Fibroblast of lung (primary cell): ENCODE results near the gene SAG. TPM values are rescaled to one million over a fixed set of nuclear protein-coding genes. Genes with fewer than 3 reads are reported as not detected.

ENCODE experiments used
- DNase-seq, 2 donors: peaks; one replicate each; pipeline versions ENCODE4 v3.0.0 to v3.0.0-alpha.2; 2010; ENCODE audit warnings: low read depth in 2 of 2
- H2AFZ ChIP-seq: 2 replicates; pipeline ENCODE4 v1.5.1; 2012; ENCODE audit warnings: low read length, control low read depth, inconsistent platforms
- H3K27ac ChIP-seq: 2 replicates; pipeline ENCODE4 v1.5.1; 2011; ENCODE audit warnings: low read length, control low read depth; ENCODE audit not compliant: insufficient read depth
- H3K27me3 ChIP-seq: 2 replicates; pipeline ENCODE4 v1.5.1; 2011; ENCODE audit warnings: mild to moderate bottlenecking, low read length; ENCODE audit not compliant: control insufficient read depth, insufficient read depth
- H3K36me3 ChIP-seq: 2 replicates; pipeline ENCODE4 v1.5.1; 2011; ENCODE audit warnings: low read length; ENCODE audit not compliant: control insufficient read depth, insufficient read depth
- H3K4me1 ChIP-seq: 2 replicates; pipeline ENCODE4 v1.5.1; 2011; ENCODE audit warnings: low read length; ENCODE audit not compliant: control insufficient read depth, insufficient read depth; ENCODE audit errors: extremely low read depth
- H3K4me2 ChIP-seq: 2 replicates; pipeline ENCODE4 v1.5.1; 2011; ENCODE audit warnings: low read length, control low read depth; ENCODE audit not compliant: insufficient read depth; ENCODE audit errors: extremely low read depth
- H3K4me3 ChIP-seq, 4 experiments: fragments of 200-600 bp in 1 of 4; sonication (generic) in 1 of 4; replicated peaks in 1 of 4; 2 replicates each; pipeline ENCODE4 v1.5.1; 2011 to 2016; ENCODE audit warnings: low read length in 4 of 4, low read depth in 3 of 4, mild to moderate bottlenecking in 3 of 4, control low read depth in 2 of 4, inconsistent platforms in 1 of 4, mixed read lengths in 1 of 4; ENCODE audit not compliant: insufficient read depth in 1 of 4; ENCODE audit errors: control extremely low read depth in 1 of 4
- H3K79me2 ChIP-seq: 2 replicates; pipeline ENCODE4 v1.5.1; 2012; ENCODE audit warnings: mild to moderate bottlenecking, low read length, inconsistent platforms; ENCODE audit not compliant: control insufficient read depth, insufficient read depth
- H3K9ac ChIP-seq: 2 replicates; pipeline ENCODE4 v1.5.1; 2011; ENCODE audit warnings: mild to moderate bottlenecking, low read length, control low read depth; ENCODE audit not compliant: insufficient read depth
- H3K9me3 ChIP-seq: 2 replicates; pipeline ENCODE4 v1.5.1; 2012; ENCODE audit warnings: low read depth, low read length; ENCODE audit not compliant: control insufficient read depth, insufficient read depth
- H4K20me1 ChIP-seq: 2 replicates; pipeline ENCODE4 v1.5.1; 2011; ENCODE audit warnings: low read length; ENCODE audit not compliant: control insufficient read depth, insufficient read depth; ENCODE audit errors: extremely low read depth
- EZH2 ChIP-seq: IDR thresholded peaks from 2 replicates; pipeline ENCODE4 v1.5.1; 2012; ENCODE audit warnings: low read length, control low read depth, mild to moderate bottlenecking; ENCODE audit errors: missing control alignments
- polyA plus RNA-seq, 2 donors: library from polyadenylated mRNA; depleted of rRNA in 1 of 2; stranded (reverse) in 1 of 2; unstranded in 1 of 2; fragments of >200 nt; gene quantifications; 2 replicates each; pipeline ENCODE4 v1.2.1, GENCODE V29; 2011 to 2012; ENCODE audit warnings: missing spikeins in 1 of 2
- total RNA-seq: library from RNA; depleted of rRNA; stranded (reverse); fragments of >200 nt; gene quantifications from 2 replicates; pipeline ENCODE4 v1.2.1, GENCODE V29; 2014
- TF ChIP-seq, protein P1 (sequence below), 2 donors: IDR thresholded peaks in 1 of 2; conservative IDR thresholded peaks in 1 of 2; 1 replicate in 1 of 2; 2 replicates in 1 of 2; pipeline ENCODE4 v1.5.1; 2011 to 2012; ENCODE audit warnings: low read length in 2 of 2, control low read depth in 1 of 2, inconsistent platforms in 1 of 2, low read depth in 1 of 2, mild to moderate bottlenecking in 1 of 2

SAG gene
- total and polyA plus RNA-seq, 2 donors (not counting 1 experiment from before 2014, with no cell fraction given) = not detected

DNA sequence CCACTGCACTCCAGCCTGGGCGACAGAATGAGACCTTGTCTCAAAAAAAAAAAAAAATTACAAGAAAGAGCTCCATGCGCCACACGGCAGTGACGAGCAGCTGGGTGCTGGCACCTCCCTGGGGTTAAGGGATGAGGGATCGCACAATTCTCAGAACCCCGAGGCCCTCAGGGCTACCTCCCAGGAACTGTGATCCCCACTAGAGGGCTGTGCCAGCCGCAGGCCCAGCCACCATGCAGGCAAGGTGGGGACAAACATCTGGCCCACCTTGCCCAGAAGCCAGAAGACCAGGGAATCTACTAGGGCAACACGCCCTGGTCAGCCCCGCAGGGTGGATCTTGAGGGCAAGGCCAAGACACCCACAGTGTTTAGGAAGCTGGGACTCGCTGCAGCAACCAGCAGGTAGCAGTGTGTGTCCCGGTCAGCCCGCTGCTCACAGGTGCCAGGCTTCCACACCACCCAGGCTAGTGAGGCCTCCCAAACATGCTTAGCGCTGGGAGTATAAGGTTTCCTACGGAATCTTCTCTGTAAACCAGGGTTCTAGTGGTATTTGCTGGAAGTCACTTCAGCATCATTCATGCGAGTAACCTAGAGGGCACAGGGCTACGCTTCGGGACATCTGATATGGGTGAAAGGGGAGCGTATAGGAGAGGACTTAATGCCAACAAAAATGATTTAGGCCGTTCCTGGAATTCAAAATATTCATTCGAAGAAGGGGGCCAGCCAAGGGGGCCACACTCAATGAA, 6.7 kb downstream of the SAG start:
- Histone ChIP-seq H4K20me1 (no peaks in the 10 kb centered on the region), H3K4me2 (no peak overlapping the region), H3K9ac (no peak overlapping the region), H3K36me3 (no peaks in the 10 kb centered on the region), H3K27me3 (peaks cover 5% of the 10 kb centered on the region), H3K27ac (no peak overlapping the region), H2AFZ (no peak overlapping the region), H3K4me1 (no peaks in the 10 kb centered on the region), H3K4me3 (no peak overlapping the region), H3K9me3 (no peaks in the 10 kb centered on the region), H3K79me2 (no peaks in the 10 kb centered on the region)
- no peak for DNase-seq
- TF ChIP-seq, protein P1, sequence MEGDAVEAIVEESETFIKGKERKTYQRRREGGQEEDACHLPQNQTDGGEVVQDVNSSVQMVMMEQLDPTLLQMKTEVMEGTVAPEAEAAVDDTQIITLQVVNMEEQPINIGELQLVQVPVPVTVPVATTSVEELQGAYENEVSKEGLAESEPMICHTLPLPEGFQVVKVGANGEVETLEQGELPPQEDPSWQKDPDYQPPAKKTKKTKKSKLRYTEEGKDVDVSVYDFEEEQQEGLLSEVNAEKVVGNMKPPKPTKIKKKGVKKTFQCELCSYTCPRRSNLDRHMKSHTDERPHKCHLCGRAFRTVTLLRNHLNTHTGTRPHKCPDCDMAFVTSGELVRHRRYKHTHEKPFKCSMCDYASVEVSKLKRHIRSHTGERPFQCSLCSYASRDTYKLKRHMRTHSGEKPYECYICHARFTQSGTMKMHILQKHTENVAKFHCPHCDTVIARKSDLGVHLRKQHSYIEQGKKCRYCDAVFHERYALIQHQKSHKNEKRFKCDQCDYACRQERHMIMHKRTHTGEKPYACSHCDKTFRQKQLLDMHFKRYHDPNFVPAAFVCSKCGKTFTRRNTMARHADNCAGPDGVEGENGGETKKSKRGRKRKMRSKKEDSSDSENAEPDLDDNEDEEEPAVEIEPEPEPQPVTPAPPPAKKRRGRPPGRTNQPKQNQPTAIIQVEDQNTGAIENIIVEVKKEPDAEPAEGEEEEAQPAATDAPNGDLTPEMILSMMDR (conservative IDR thresholded peaks at IDR 0.05 in 1 of 2, IDR thresholded peaks at IDR 0.05 in 1 of 2; ENCODE audit: low read depth in 1 of 2, low read length in 2 of 2) = no peak
- no peak for TF ChIP-seq EZH2

DNA sequence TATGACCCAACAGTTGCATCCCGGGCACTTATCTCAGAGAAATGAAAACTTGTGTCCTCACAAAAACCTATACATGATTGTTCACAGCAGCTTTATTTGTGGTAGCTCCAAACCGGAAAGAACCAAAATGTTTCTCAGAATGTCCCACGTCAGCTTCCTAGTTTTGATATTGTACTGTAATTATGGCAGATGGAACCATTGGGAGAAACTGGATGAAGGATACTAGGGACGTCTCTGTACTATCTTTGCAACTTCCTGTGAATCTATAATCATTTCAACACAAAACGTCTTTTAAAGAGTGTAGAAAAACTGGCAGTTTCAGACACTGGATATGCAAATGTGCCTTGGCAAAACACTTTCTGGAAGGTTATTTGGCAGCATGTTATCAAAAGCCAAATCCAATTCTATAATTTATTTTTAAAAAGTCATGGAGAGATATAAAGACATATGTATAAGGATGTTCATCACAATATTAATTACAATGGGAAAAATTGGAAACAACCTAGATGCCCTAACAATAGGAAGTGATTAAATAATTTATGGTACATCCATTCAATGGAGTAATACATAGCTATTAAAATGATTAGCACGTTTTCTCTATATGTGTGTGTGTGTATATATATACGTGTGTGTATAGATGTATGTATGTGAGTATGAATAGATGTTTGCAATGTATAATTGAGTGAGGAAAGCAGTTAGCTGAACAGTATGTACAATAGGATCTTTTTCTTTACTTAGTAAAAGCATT, 9.8 kb downstream of the SAG start:
- TF ChIP-seq, protein P1 (conservative IDR thresholded peaks at IDR 0.05 in 1 of 2, IDR thresholded peaks at IDR 0.05 in 1 of 2; ENCODE audit: low read depth in 1 of 2, low read length in 2 of 2) = no peak
- no peak for TF ChIP-seq EZH2
- peaks cover 9% of the 10 kb centered on the region for H3K27me3 ChIP-seq
- no peak overlapping the region for H3K4me3 ChIP-seq
- H3K27ac ChIP-seq = no peak overlapping the region
- no peak for DNase-seq
- H3K9ac ChIP-seq = no peak overlapping the region
- H3K4me2 ChIP-seq = no peak overlapping the region
- no peaks in the 10 kb centered on the region for H3K9me3 ChIP-seq
- H3K4me1 ChIP-seq = no peaks in the 10 kb centered on the region
- H3K36me3 ChIP-seq = no peaks in the 10 kb centered on the region
- no peaks in the 10 kb centered on the region for H4K20me1 ChIP-seq
- H2AFZ ChIP-seq = no peak overlapping the region
- no peaks in the 10 kb centered on the region for H3K79me2 ChIP-seq

DNA sequence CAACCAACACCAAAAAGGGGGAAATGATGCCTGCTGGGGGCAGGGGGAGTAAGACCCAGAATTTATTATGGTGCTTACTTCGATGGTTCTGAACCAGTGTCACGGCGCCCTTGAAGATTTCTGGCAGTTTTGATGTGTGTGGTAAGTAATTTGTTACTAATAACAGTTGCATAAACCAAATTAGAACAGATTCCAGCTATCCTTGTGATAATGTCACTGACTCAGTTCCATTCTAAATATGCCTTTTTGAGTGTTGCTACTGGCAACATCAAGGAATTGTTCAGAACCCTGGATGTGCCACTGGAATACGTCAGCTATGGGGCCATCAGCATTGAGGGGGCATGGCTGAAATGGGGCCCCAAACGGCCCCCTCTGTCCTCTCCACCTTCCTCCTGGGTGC, 11.6 kb downstream of the SAG start:
- H3K4me1 ChIP-seq = no peaks in the 10 kb centered on the region
- H3K9me3 ChIP-seq = no peaks in the 10 kb centered on the region
- no peak overlapping the region for H3K9ac ChIP-seq
- no peaks in the 10 kb centered on the region for H3K79me2 ChIP-seq
- no peaks in the 10 kb centered on the region for H3K36me3 ChIP-seq
- peaks cover 9% of the 10 kb centered on the region for H3K27me3 ChIP-seq
- H3K27ac ChIP-seq = no peak overlapping the region
- H4K20me1 ChIP-seq = no peaks in the 10 kb centered on the region
- no peak overlapping the region for H3K4me2 ChIP-seq
- no peak overlapping the region for H3K4me3 ChIP-seq
- DNase-seq = no peak
- no peak overlapping the region for H2AFZ ChIP-seq
- TF ChIP-seq, protein P1 (conservative IDR thresholded peaks at IDR 0.05 in 1 of 2, IDR thresholded peaks at IDR 0.05 in 1 of 2; ENCODE audit: low read depth in 1 of 2, low read length in 2 of 2) = no peak
- TF ChIP-seq EZH2 = no peak
